Inflammatory macrophage treated with lipopolysaccharide for 1 hour (primary cell): ENCODE data around the gene GAB3.

Experiments
- DNase-seq, 2 donors: peaks; one replicate each; pipeline ENCODE4 v3.0.0-alpha.2; 2020 to 2022

GAB3 gene

DNA sequence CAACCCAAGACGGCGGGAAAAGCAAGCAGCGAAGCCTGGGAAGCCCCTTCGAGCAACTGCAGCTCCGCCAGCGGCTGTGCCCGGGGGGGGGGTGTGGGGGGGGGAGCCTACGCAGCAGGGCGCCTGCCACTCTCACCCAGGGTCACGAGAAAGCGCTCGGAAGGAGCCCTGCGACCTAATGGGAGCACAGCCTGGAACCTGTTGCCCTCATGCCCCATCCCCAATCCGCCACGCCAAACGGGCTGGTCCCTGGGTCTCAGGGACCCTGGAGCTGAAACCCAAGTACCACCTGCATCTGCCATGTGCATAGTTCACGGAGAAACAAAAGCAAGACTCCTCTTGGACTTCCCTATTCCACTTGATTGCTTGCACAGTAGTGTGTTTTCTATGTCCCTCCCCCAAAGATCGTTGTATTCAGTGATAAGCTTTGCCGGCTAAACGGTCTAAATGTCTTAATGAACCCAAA, 359 bp upstream of the GAB3 start:
- DNase-seq: no peak

DNA sequence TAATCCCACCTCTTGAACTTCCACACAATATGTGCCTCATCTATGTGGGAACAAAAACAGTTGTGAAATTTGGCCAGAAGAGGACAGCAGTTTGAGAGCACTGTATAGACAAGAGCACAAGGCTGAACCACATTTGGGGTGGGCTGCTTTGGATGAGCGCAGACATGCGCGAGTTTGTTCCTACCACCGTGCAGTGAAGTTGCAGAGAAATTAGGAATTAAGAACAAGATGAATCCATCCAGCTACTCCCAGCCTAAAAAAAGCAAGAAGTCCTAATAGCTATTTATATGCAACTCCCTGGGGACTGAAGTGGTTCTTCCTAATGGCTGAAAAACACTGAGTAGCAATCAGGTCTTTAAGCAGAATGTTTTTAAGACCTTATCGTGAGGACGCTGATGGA, 1.0 kb downstream of the GAB3 start:
- DNase-seq: no peak

DNA sequence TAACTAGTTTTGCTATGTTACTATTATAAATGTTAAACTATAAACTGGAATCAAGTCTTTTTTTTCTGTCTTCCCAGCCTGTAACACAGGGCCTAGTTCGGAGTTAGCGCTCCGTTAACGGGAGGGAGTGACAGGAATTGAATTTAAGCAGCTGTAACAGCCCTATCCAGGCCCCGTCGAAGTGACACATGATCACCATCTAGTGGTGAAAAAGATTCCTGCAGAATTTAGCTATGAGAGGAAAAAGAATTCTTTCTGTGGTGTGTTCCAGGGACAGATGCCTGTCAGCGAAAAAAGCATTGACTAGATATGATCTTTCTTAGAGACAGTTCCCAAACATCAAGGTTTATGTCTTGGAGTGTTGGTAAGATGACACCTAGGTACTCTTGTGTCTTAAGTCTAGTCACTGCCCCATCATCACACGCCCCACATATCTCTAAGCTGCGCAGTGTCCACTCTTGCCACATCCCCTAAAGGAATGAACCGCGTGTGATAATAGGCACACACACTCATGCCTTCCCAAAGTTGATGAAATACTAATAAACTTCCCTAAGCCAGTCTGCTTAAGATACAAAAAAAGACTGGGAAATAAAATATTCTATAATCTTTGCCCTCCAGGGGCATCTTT, 2.1 kb downstream of the GAB3 start:
- peak; percentile 45 to 92 for DNase-seq

DNA sequence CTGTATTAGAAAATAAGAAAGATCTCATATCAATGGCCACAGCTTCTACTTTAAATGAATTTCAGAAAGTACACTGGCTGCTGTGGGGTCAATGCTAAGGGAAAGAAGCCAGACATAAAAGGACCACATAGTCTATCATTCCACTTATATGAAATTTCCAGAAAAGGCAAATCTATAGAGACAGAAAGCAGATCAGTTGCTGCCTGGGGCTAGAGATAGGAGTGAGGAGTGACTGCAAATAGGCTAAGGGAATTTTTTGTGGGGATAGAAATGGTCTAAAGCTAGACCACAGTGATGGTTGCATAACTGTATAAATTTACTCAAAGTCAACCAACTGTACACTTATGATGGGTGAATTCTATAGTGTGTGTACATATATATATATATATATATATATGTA, 8.3 kb downstream of the GAB3 start:
- DNase-seq: no peak

DNA sequence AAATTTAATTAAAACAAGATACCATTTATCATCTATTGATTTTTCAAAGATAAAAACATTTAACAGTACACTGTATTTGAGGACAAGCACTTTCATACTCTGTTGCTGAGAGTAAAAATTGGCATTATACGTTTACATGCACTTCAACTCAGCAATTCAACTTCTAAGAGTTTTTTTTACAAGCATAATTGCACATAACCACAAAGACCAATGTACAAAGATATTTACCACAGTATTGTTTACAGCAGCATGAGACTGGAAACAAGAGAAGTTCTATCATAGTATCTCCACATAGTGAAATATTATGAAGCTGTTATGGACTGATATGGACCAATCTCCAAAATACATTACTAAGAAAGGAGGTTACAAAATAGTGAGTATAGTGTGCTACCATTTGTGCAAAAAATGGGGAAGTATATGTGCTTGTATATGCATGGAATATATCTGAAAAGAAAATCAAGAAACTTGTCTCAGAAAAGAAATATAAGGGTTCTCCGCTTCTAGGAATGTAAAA, 10.9 kb downstream of the GAB3 start:
- no peak for DNase-seq

GRCh38 chrX:154738011-154738738, 12.7 kb downstream of the GAB3 start:
- peak; percentile 67 to 73 for DNase-seq

- no peak for DNase-seq
These were observed 13.7 kb downstream of the GAB3 start for GRCh38 chrX:154737136-154737535.

DNA sequence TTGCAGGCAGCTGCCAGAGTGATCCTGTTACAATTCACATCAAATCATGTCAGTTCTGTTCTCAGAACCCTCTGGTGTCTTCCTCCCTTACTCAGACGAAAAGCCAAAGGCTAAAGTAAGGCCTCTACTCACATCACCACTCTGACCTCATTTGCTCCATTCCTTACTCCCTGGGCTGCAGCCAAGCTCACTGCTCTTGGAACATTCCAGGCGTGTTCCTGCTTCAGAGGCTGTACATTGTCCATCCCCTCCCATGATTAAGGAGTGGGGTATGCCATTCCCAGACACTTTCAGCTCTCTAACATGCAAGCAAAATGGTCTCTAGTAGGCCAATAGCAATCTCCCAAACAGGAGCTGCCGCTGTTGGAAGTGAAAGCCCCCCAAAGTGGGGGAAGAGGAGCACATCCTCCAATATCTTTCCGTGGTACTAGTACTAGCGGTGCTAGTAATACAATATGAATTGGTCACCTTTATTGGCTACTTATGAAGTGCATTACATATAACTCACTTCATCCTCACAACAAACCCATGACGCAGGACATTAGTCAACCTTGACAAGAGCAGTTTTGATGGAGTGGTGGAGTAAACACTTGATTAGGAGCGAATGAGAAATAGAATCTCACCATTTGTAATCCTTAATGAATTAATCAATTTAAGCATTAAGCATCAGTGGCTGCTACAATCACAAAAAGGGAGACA, 15.0 kb downstream of the GAB3 start:
- no peak for DNase-seq

DNA sequence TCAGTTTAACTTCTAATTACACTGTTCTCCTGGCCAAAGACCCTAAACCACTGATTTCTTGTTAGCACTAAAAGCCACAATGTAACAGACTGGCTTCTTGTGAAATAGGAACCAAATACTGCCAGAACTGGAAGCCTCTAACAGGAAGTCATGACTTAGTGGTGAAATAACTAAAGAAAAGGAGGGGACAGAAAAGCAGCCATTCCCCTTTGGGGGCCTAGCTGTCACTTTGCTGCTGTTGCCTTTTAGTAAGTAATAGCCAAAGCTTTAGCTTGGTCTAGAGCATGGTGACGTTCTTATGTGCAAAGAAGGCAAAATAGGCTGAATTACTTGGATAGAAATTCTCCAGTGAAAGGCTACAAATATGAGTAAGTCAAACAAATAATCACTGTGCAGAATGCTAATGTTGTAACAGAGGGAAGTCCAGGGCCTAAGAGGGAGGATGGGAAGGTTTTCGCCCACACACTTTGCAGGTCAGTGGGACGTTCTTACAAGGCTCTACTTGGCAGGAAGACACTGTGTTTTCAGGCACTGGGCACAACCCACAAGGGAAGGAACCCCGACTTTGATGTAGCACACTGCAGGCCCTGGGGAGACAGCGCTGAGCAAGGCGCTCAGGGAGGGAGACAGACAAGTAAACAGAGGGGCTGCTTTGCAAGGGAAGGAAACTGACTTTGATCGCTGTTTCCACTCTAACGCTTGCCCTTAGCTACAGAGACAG, 16.7 kb downstream of the GAB3 start:
- DNase-seq: peak; percentile 72 to 89

DNA sequence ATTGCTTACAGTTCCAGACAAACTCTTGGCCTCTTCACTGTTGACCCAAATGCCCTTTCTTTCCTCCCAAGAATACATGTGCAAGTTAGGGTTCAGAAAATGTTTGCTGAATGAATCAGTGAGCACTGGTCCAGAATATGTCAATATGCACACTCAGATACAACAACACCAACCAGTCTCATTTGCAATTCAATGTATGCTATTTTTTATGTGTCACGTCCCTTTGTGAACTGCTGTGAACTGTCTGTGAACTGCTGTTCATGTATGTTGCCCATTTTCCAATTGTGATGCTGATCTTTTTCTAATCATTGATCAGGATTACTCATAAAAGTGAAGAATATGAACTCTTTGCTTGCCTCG, 17.8 kb downstream of the GAB3 start:
- no peak for DNase-seq

- DNase-seq: no peak
These were observed 18.3 kb downstream of the GAB3 start for GRCh38 chrX:154732421-154733065.

- peak in 1 of 2 donors; percentile 80 for DNase-seq
These were observed 19.0 kb downstream of the GAB3 start for GRCh38 chrX:154731881-154732280.

DNA sequence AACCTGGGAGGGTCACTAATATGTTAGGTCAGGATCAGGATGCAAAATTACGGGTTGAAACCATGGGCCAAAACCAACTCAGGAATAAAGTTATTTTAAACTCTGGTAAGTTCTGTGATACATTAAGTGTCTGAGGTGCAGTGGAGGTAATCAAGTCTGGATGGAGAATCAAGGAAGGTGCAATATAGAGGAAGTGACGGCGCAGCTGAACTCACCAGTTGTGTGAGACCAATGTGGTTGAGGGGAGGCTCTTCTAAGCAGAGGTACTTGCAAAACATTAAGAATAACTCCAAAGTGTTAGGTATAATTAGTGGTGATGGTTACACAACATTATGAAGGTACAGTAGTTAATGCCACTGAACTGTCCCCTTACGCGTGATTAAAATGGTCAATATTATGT, 19.7 kb downstream of the GAB3 start:
- no peak for DNase-seq

GRCh38 chrX:154730253-154730891, 20.5 kb downstream of the GAB3 start:
- DNase-seq: no peak

DNA sequence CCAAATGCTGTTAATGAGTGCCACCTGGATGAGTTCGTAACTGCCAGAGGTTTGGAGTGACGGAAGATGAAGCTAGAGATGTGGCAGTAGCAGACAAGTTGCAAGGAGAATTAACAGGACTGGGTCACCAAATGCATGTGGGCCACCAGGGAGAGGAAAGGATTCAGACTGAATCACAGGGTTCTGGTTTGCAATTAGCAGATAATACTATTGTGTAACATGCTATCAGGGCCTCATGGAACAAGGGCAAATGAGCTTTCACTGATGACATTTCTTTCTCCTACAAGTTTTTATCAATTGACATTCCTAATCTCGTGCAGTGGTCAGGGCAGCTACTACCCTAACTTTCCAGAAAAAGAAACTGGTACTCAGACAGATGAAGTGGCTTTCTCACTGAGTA, 21.4 kb downstream of the GAB3 start:
- DNase-seq: no peak

- no peak for DNase-seq
These were observed 22.3 kb downstream of the GAB3 start for GRCh38 chrX:154728431-154729190.

DNA sequence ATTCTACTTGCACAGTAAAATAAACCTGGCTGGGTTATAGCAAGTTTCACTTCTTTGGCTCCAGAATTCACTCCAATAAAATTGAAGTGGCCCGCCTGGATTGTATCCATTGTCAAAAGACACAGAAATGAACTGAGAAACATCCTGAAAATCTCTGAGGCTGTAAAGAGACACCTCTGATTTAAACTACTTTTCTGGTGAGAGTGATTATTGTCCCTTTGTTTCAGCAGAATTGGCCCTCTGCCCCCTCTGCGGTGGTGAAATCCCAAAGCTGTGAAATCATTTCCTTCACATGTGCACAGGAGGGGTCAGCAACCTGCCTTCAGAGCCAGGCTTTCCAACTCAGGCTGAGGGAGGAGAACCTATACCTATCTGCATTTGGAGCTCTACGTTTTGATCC, 23.0 kb downstream of the GAB3 start:
- no peak for DNase-seq

GRCh38 chrX:154727418-154727817, 23.5 kb downstream of the GAB3 start:
- no peak for DNase-seq

GRCh38 chrX:154724993-154725756, 25.7 kb downstream of the GAB3 start:
- DNase-seq: no peak

DNA sequence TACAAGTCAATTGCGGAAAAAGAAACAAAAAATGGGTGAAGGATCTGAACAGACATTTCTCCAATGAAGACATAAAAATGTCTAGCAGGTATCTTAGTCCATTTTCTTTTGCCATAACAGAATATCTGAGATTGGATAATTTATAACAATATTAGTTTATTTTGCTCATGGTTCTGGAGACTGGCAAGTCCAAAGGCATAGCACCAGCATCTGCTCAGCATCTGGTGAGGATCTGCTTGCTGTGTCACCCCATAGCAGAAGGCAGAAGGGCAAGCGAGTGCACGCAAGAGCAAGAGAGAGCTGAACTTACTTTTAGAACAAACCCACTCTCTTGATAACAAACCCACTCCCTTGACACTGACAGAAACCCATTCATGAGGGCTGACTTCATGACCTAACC, 29.7 kb downstream of the GAB3 start:
- DNase-seq: no peak

- DNase-seq: no peak
These were observed 30.8 kb downstream of the GAB3 start for GRCh38 chrX:154720067-154720466.
